B cell (primary cell): ENCODE results near the gene EVPL. TPM values are rescaled to one million over a fixed set of nuclear protein-coding genes. Genes with fewer than 3 reads are reported as not detected.
A peak's percentile ranks its signal among the peaks of the same experiment; 100 is the strongest.
"Not testable (repeated sequence)": the region's sequence is repeated elsewhere in the genome, so short reads cannot be mapped to it uniquely, and the experiment has no call there.

Experiments
- ATAC-seq: fragments of 200-7000 bp; cut with Tn5 transposase; one replicate; pipeline ENCODE4 v1.10.0; 2021; ENCODE audit warnings: low read depth, mild to moderate bottlenecking, moderate number of reproducible peaks, moderate library complexity
- CTCF ChIA-PET: fragments of 350-600 bp; sonication (Branson Sonifier 250); formaldehyde crosslinking; loops from one replicate; lab custom pipeline; 2021; ENCODE audit warnings: antibody characterized with exemption, inconsistent platforms; lab: Charles Lee
- POLR2A ChIA-PET: fragments of 350-600 bp; sonication (Branson Sonifier 250); formaldehyde crosslinking; loops from one replicate; lab custom pipeline; 2021; ENCODE audit warnings: antibody characterized with exemption; lab: Charles Lee
- DNase-seq: peaks from one replicate; pipeline ENCODE4 v3.0.0; 2013
- H2AFZ ChIP-seq: 2 replicates; pipeline ENCODE4 v1.6.1; 2012; ENCODE audit warnings: mild to moderate bottlenecking, low read depth, low read length; ENCODE audit not compliant: insufficient read depth, poor library complexity, severe bottlenecking
- H3K27ac ChIP-seq, 2 donors: 1 replicate in 1 of 2; 2 replicates in 1 of 2; pipeline ENCODE4 v1.5.1; 2012 to 2013; ENCODE audit warnings: low read length in 2 of 2, mild to moderate bottlenecking in 2 of 2, moderate library complexity in 1 of 2
- H3K27me3 ChIP-seq, 4 experiments: fragments of 200-600 bp in 1 of 4; sonication (generic) in 1 of 4; replicated peaks in 1 of 4; 1 replicate in 2 of 4; 2 replicates in 2 of 4; pipeline versions ENCODE4 v1.6.1 to v1.7.0; 2013 to 2016; ENCODE audit warnings: low read length in 3 of 4, mild to moderate bottlenecking in 2 of 4, mixed read lengths in 1 of 4, moderate library complexity in 1 of 4; ENCODE audit not compliant: insufficient read depth in 4 of 4, control insufficient read depth in 3 of 4; ENCODE audit errors: control extremely low read depth in 1 of 4
- H3K36me3 ChIP-seq, 2 experiments: replicated peaks in 1 of 2; 1 replicate in 1 of 2; 2 replicates in 1 of 2; pipeline versions ENCODE4 v1.6.1 to v1.7.1; 2013; ENCODE audit warnings: low read length in 1 of 2; ENCODE audit not compliant: insufficient read depth in 2 of 2, control insufficient read depth in 1 of 2; ENCODE audit errors: control extremely low read depth in 1 of 2, extremely low read depth in 1 of 2
- H3K4me1 ChIP-seq, 2 donors: fragments of 200-600 bp in 1 of 2; sonication (generic) in 1 of 2; 1 replicate in 1 of 2; 2 replicates in 1 of 2; pipeline versions ENCODE4 v1.5.1 to v1.6.1; 2013 to 2017; ENCODE audit warnings: low read length in 2 of 2; ENCODE audit not compliant: control insufficient read depth in 2 of 2, insufficient read depth in 2 of 2
- H3K4me2 ChIP-seq: replicated peaks from 2 replicates; pipeline ENCODE3; 2012; ENCODE audit warnings: mild to moderate bottlenecking, low read depth, low read length; ENCODE audit not compliant: poor library complexity, severe bottlenecking
- H3K4me3 ChIP-seq, 5 experiments: fragments of 200-600 bp in 1 of 5; sonication (generic) in 1 of 5; 1 replicate in 3 of 5; 2 replicates in 2 of 5; pipeline versions ENCODE4 v1.5.1 to v1.7.0; 2011 to 2016; ENCODE audit warnings: low read length in 4 of 5, mild to moderate bottlenecking in 4 of 5, low read depth in 2 of 5, control low read depth in 1 of 5, moderate library complexity in 1 of 5; ENCODE audit not compliant: insufficient read depth in 1 of 5; ENCODE audit errors: control extremely low read depth in 1 of 5, extremely low read depth in 1 of 5
- H3K79me2 ChIP-seq: fragments of 200-600 bp; sonication (generic); one replicate; pipeline ENCODE4 v1.6.0; 2016; ENCODE audit warnings: low read length; ENCODE audit not compliant: control insufficient read depth, insufficient read depth
- H3K9ac ChIP-seq: fragments of 200-600 bp; sonication (generic); 2 replicates; pipeline ENCODE4 v1.6.1; 2017; ENCODE audit warnings: mild to moderate bottlenecking, low read length, moderate library complexity
- H3K9me3 ChIP-seq, 3 donors: one replicate each; pipeline versions ENCODE4 v1.6.1 to v1.7.1; 2013; ENCODE audit warnings: low read length in 2 of 3; ENCODE audit not compliant: control insufficient read depth in 2 of 3, insufficient read depth in 1 of 3; ENCODE audit errors: control extremely low read depth in 1 of 3
- H4K20me1 ChIP-seq: 2 replicates; pipeline ENCODE4 v1.6.0; 2012; ENCODE audit warnings: mild to moderate bottlenecking, low read length; ENCODE audit not compliant: insufficient read depth, control insufficient read depth, poor library complexity, severe bottlenecking
- H3K27ac Mint-ChIP-seq: one replicate; pipeline ENCODE4 v1.8.0; 2021; ENCODE audit warnings: mixed read lengths
- H3K27me3 Mint-ChIP-seq: one replicate; pipeline ENCODE4 v1.8.0; 2021; ENCODE audit warnings: mixed read lengths
- H3K4me1 Mint-ChIP-seq: one replicate; pipeline ENCODE4 v1.8.0; 2021; ENCODE audit warnings: mixed read lengths
- H3K4me3 Mint-ChIP-seq: one replicate; pipeline ENCODE4 v1.8.0; 2021; ENCODE audit warnings: mixed read lengths
- H3K9me3 Mint-ChIP-seq: one replicate; pipeline ENCODE4 v1.8.0; 2022; ENCODE audit warnings: mixed read lengths; ENCODE audit not compliant: insufficient read depth
- EZH2 ChIP-seq: IDR thresholded peaks from 2 replicates; pipeline ENCODE4 v1.6.1; 2012; ENCODE audit warnings: borderline replicate concordance, low read depth, mild to moderate bottlenecking, moderate library complexity, low read length; ENCODE audit not compliant: insufficient read depth, poor library complexity, severe bottlenecking
- WGBS: methylation state at CpG from one replicate; pipeline ENCODE4 v1.1.5; 2013; ENCODE audit warnings: missing lambda C conversion rate; ENCODE audit not compliant: insufficient coverage; 5-methylcytosine and 5-hydroxymethylcytosine counted together
- intact Hi-C: fragments of 100-400 bp; cut with micrococcal nuclease; formaldehyde crosslinking; loops from one replicate; pipeline ENCODE4 v1.10.0; 2022
- polyA plus RNA-seq: library from polyadenylated mRNA; depleted of rRNA; stranded (reverse); fragments of >200 nt; gene quantifications from 2 replicates; pipeline ENCODE4 v1.2.3, GENCODE V29; 2012
- total RNA-seq, 2 donors: library from RNA; stranded (reverse); fragments of 120-200 nt in 1 of 2; gene quantifications; 1 replicate in 1 of 2; 2 replicates in 1 of 2; pipeline versions ENCODE4 v1.2.3 to v1.2.4, GENCODE V29; 2013 to 2022
- TF ChIP-seq, protein P1 (sequence below): fragments of 200-600 bp; IDR thresholded peaks from one replicate; pipeline ENCODE4 v1.8.0; 2022; ENCODE audit warnings: antibody characterized with exemption, mild to moderate bottlenecking

The EVPL gene
- total and polyA plus RNA-seq, 2 donors (not counting 1 experiment from before 2014, with no cell fraction given), result not detected

DNA sequence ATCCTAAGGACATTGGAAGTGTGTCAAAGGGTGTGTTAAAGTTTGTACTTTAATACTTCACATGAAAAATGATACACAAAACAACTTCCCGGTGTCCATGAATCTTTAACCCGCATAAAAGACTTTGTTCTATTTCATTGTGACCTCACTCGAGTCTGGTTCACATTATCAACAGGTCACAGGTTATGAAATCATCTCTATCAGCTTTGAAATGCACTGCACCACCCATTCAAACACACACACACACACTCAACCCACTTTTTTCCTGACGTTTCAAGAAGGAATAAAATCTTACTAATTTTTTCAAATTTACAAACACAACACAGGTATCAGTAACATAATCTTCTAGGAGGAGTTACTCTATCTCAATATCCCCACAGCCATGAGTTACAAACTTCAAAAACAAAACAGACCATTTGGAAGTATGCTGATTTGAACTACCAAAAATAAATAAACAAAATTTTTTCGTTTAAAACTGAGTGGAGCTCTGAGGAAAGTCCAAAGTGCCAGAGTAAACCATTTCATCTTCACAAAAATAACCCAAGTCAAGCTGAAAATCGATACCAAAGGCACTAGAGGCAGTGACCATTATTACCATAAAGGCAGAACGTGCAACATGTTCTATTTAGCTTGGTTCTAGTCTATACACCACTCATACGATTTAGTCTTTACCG lies 50.8 kb downstream of the EVPL start:
- no peaks in the 10 kb centered on the region for H3K36me3 ChIP-seq
- 95% methylated on average over 2 of the region's 9 CpGs for WGBS
- no peak overlapping the region for H3K27ac ChIP-seq
- no peak overlapping the region for H3K4me3 ChIP-seq
- ChIA-PET POLR2A (no interaction called here), CTCF (interaction anchor here (0.5 to 1.5 kb wide), 2 partner anchors 116 to 303 kb away, joined by 3 to 4 read pairs; no protein-coding TSS in a partner anchor)
- intact Hi-C loops, result no loop called here
- H3K79me2 ChIP-seq, result peaks cover 42% of the 10 kb centered on the region
- peaks cover 9 to 19% of the 10 kb centered on the region in 2 donors for H3K4me1 ChIP-seq
- no peak for TF ChIP-seq EZH2
- TF ChIP-seq, protein P1, sequence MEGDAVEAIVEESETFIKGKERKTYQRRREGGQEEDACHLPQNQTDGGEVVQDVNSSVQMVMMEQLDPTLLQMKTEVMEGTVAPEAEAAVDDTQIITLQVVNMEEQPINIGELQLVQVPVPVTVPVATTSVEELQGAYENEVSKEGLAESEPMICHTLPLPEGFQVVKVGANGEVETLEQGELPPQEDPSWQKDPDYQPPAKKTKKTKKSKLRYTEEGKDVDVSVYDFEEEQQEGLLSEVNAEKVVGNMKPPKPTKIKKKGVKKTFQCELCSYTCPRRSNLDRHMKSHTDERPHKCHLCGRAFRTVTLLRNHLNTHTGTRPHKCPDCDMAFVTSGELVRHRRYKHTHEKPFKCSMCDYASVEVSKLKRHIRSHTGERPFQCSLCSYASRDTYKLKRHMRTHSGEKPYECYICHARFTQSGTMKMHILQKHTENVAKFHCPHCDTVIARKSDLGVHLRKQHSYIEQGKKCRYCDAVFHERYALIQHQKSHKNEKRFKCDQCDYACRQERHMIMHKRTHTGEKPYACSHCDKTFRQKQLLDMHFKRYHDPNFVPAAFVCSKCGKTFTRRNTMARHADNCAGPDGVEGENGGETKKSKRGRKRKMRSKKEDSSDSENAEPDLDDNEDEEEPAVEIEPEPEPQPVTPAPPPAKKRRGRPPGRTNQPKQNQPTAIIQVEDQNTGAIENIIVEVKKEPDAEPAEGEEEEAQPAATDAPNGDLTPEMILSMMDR, result no peak
- H4K20me1 ChIP-seq, result no peaks in the 10 kb centered on the region
- Mint-ChIP-seq H3K27me3 (no peaks in the 10 kb centered on the region), H3K4me1 (peaks cover 43% of the 10 kb centered on the region), H3K9me3 (no peaks in the 10 kb centered on the region), H3K27ac (no peak overlapping the region), H3K4me3 (peak overlapping the region; percentile 52)
- H3K9me3 ChIP-seq, result no peaks in the 10 kb centered on the region
- H3K4me2 ChIP-seq, result no peak overlapping the region
- DNase-seq, result no peak
- ATAC-seq, result no peak
- H2AFZ ChIP-seq, result no peak overlapping the region
- no peak overlapping the region for H3K9ac ChIP-seq
- no peaks in the 10 kb centered on the region for H3K27me3 ChIP-seq

DNA sequence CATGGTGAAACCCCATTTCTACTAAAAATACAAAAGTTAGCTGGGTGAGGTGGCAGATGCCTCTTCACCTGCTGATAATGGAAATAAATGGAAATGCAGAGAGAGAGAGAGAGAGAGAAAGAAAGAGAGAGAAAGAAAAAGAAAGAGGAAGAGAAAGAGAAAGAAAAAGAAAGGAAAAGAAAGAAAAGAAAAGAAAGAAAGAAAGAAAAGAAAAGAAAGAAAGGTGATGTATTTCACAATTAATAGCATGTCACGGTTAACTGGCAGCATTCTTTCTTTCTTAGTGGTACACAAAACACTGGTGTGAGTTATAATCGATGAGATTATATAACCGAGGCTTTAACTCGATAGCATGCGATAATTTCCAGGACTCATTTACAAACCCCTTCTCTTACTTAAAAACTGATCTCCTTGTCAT lies 51.3 kb downstream of the EVPL start:
- ChIA-PET CTCF (interaction anchor here (1.0 kb wide), 1 partner anchor 20 kb away, joined by 3 read pairs; no protein-coding TSS in a partner anchor), POLR2A (interaction anchor here (0.7 kb wide), 1 partner anchor 15 kb away, joined by 4 read pairs; no protein-coding TSS in a partner anchor)
- Mint-ChIP-seq H3K27ac (no peak overlapping the region), H3K27me3 (no peaks in the 10 kb centered on the region), H3K4me3 (no peak overlapping the region), H3K9me3 (no peaks in the 10 kb centered on the region), H3K4me1 (peaks cover 43% of the 10 kb centered on the region)
- Histone ChIP-seq H3K27ac (no peak overlapping the region), H3K4me3 (no peak overlapping the region), H3K79me2 (peaks cover 41% of the 10 kb centered on the region), H4K20me1 (no peaks in the 10 kb centered on the region), H3K9me3 (no peaks in the 10 kb centered on the region), H3K36me3 (no peaks in the 10 kb centered on the region), H3K4me1 (peaks cover 9 to 18% of the 10 kb centered on the region in 2 donors), H3K27me3 (no peaks in the 10 kb centered on the region), H3K9ac (no peak overlapping the region), H2AFZ (no peak overlapping the region), H3K4me2 (no peak overlapping the region)
- ATAC-seq (no peak), DNase-seq (no peak)
- no CpG with 5 or more reads among the region's 5 CpGs for WGBS
- intact Hi-C loops, result no loop called here
- TF ChIP-seq EZH2, result no peak
- TF ChIP-seq, protein P1, result peak; percentile 22

DNA sequence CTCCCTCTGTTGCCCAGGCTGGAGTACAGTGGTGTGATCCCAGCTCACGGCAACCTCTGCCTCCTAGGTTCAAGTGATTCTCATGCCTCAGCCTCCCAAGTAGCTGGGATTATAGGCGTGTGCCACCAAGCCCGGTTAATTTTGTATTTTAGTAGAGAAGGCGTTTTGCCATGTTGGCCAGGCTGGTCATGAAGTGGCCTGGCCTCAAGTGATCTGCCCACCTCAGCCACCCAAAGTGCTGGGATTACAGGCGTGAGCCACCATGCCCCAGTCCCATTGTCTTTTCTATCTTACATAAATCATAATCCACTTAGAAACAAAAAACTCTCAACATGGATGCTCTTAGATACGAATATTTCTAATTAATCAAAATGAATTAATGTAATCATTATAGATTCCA lies 51.9 kb downstream of the EVPL start:
- DNase-seq, ATAC-seq, H3K4me2 ChIP-seq, H3K9me3 ChIP-seq, H3K4me3 ChIP-seq, H4K20me1 ChIP-seq, H3K4me3 Mint-ChIP-seq, H3K36me3 ChIP-seq, H3K9me3 Mint-ChIP-seq, H2AFZ ChIP-seq, H3K27me3 ChIP-seq, H3K27me3 Mint-ChIP-seq, H3K27ac Mint-ChIP-seq, H3K27ac ChIP-seq, H3K9ac ChIP-seq, intact Hi-C loops: not testable (repeated sequence)
- peaks cover 7 to 14% of the 10 kb centered on the region in 2 donors for H3K4me1 ChIP-seq
- WGBS, result 100% methylated on average over 3 of the region's 6 CpGs
- POLR2A ChIA-PET, result interaction anchor here (0.7 kb wide), 1 partner anchor 15 kb away, joined by 4 read pairs; no protein-coding TSS in a partner anchor
- H3K4me1 Mint-ChIP-seq, result peaks cover 39% of the 10 kb centered on the region
- H3K79me2 ChIP-seq, result peaks cover 35% of the 10 kb centered on the region
- CTCF ChIA-PET, result interaction anchor here (1.0 kb wide), 1 partner anchor 21 kb away, joined by 3 read pairs; no protein-coding TSS in a partner anchor
